CD4-positive, CD25-positive, alpha-beta regulatory T cell (primary cell): ENCODE data around the gene CHCHD3. TPM values are rescaled to one million over a fixed set of nuclear protein-coding genes. Genes with fewer than 3 reads are reported as not detected.

Source experiments
- ATAC-seq, 2 donors: fragments of 150-1000 bp; cut with Tn5 transposase; one replicate each; pipeline ENCODE4 v1.10.0; 2021; ENCODE audit warnings: low read depth in 2 of 2, moderate number of reproducible peaks in 2 of 2, moderate library complexity in 1 of 2
- DNase-seq, 3 donors: peaks; one replicate each; pipeline versions ENCODE4 v3.0.0 to v3.0.0-alpha.2; 2012 to 2022; ENCODE audit warnings: mixed read lengths in 1 of 3
- H3K27ac ChIP-seq: one replicate; pipeline ENCODE4 v1.7.0; 2013; ENCODE audit warnings: mild to moderate bottlenecking, low read length; ENCODE audit not compliant: insufficient read depth, poor library complexity, severe bottlenecking
- H3K27me3 ChIP-seq: one replicate; pipeline ENCODE4 v1.7.0; 2013; ENCODE audit warnings: low read length; ENCODE audit not compliant: control insufficient read depth, insufficient read depth
- H3K36me3 ChIP-seq: one replicate; pipeline ENCODE4 v1.7.0; 2013; ENCODE audit warnings: mild to moderate bottlenecking, low read length, moderate library complexity; ENCODE audit not compliant: control insufficient read depth, insufficient read depth
- H3K4me1 ChIP-seq: 2 replicates; pipeline ENCODE4 v1.7.0; 2013; ENCODE audit warnings: mild to moderate bottlenecking, low read length; ENCODE audit not compliant: insufficient read depth, control insufficient read depth, poor library complexity, severe bottlenecking
- H3K4me3 ChIP-seq: one replicate; pipeline ENCODE4 v1.7.0; 2013; ENCODE audit warnings: low read depth, mild to moderate bottlenecking, low read length, moderate library complexity
- H3K9me3 ChIP-seq, 2 experiments: 1 replicate in 1 of 2; 2 replicates in 1 of 2; pipeline ENCODE4 v1.7.0; 2013; ENCODE audit warnings: low read length in 2 of 2, mild to moderate bottlenecking in 1 of 2, moderate library complexity in 1 of 2; ENCODE audit not compliant: control insufficient read depth in 2 of 2
- H3K27ac Mint-ChIP-seq, 3 donors: one replicate each; pipeline ENCODE4 v1.8.0; 2020 to 2022; ENCODE audit warnings: mild to moderate bottlenecking in 3 of 3, mixed read lengths in 3 of 3, moderate library complexity in 2 of 3
- H3K27me3 Mint-ChIP-seq: one replicate; pipeline ENCODE4 v1.8.0; 2022; ENCODE audit warnings: mild to moderate bottlenecking, mixed read lengths
- H3K36me3 Mint-ChIP-seq: one replicate; pipeline ENCODE4 v1.8.0; 2020; ENCODE audit warnings: mixed read lengths
- H3K4me1 Mint-ChIP-seq, 4 donors: one replicate each; pipeline ENCODE4 v1.8.0; 2020 to 2022; ENCODE audit warnings: mixed read lengths in 4 of 4, mild to moderate bottlenecking in 1 of 4
- H3K4me3 Mint-ChIP-seq, 4 donors: one replicate each; pipeline ENCODE4 v1.8.0; 2020 to 2022; ENCODE audit warnings: mild to moderate bottlenecking in 4 of 4, mixed read lengths in 4 of 4, moderate library complexity in 3 of 4
- H3K9me3 Mint-ChIP-seq, 7 donors: one replicate each; pipeline ENCODE4 v1.8.0; 2020 to 2022; ENCODE audit warnings: mixed read lengths in 7 of 7, mild to moderate bottlenecking in 3 of 7, moderate library complexity in 2 of 7
- polyA plus RNA-seq, 4 donors: library from polyadenylated mRNA; unstranded; fragments of 300-500 nt; fragmentation: Illumina TruSeq; gene quantifications; one replicate each; pipeline ENCODE4 v1.2.3, GENCODE V29; 2021
- total RNA-seq: library from RNA; stranded (reverse); gene quantifications from one replicate; pipeline ENCODE4 v1.2.3, GENCODE V29; 2022

The CHCHD3 gene
- total and polyA plus RNA-seq, 5 donors from 2014 or later = 31.5 to 63.2 (median 43.3) TPM

GRCh38 chr7:132739271-132739955 lies 342.5 kb downstream of the CHCHD3 start:
- Mint-ChIP-seq H3K9me3 (peaks cover 0 to 7% (median 4%) of the 10 kb centered on the region in 7 donors), H3K27me3 (peaks cover 12% of the 10 kb centered on the region), H3K4me3 (no peak overlapping the region), H3K36me3 (no peaks in the 10 kb centered on the region), H3K27ac (no peak overlapping the region), H3K4me1 (no peaks in the 10 kb centered on the region)
- ATAC-seq (no peak), DNase-seq (no peak)
- no peaks in the 10 kb centered on the region for H3K36me3 ChIP-seq
- H3K4me3 ChIP-seq = no peak overlapping the region
- H3K27ac ChIP-seq = no peak overlapping the region
- H3K4me1 ChIP-seq = no peaks in the 10 kb centered on the region
- H3K9me3 ChIP-seq = peaks cover 3 to 13% of the 10 kb centered on the region in 2 experiments
- peaks cover 2% of the 10 kb centered on the region for H3K27me3 ChIP-seq

- no peak overlapping the region for H3K27ac ChIP-seq
- Mint-ChIP-seq H3K9me3 (peaks cover 0 to 6% (median 3%) of the 10 kb centered on the region in 7 donors), H3K27ac (peak overlapping the region in 1 of 3 donors; percentile 63), H3K36me3 (no peaks in the 10 kb centered on the region), H3K4me3 (no peak overlapping the region), H3K4me1 (peaks cover 0 to 8% (median 0%) of the 10 kb centered on the region in 4 donors), H3K27me3 (peaks cover 15% of the 10 kb centered on the region)
- H3K27me3 ChIP-seq = peaks cover 2% of the 10 kb centered on the region
- no peak for DNase-seq
- H3K4me1 ChIP-seq = peaks cover 3% of the 10 kb centered on the region
- no peak for ATAC-seq
- no peaks in the 10 kb centered on the region for H3K36me3 ChIP-seq
- H3K9me3 ChIP-seq = peaks cover 0 to 2% of the 10 kb centered on the region in 2 experiments
- H3K4me3 ChIP-seq = no peak overlapping the region
Observed at GRCh38 chr7:132738254-132738653, 343.6 kb downstream of the CHCHD3 start.

- no peak overlapping the region for H3K4me3 ChIP-seq
- H3K36me3 ChIP-seq = no peaks in the 10 kb centered on the region
- ATAC-seq (no peak), DNase-seq (no peak)
- H3K27me3 ChIP-seq = peaks cover 2% of the 10 kb centered on the region
- Mint-ChIP-seq H3K9me3 (peaks cover 0 to 2% (median 0%) of the 10 kb centered on the region in 7 donors), H3K27ac (peak overlapping the region in 1 of 3 donors; percentile 53), H3K4me1 (peaks cover 0 to 9% (median 0%) of the 10 kb centered on the region in 4 donors), H3K36me3 (no peaks in the 10 kb centered on the region), H3K4me3 (no peak overlapping the region), H3K27me3 (peaks cover 19% of the 10 kb centered on the region)
- peaks cover 3% of the 10 kb centered on the region for H3K4me1 ChIP-seq
- no peaks in the 10 kb centered on the region for H3K9me3 ChIP-seq
- H3K27ac ChIP-seq = no peak overlapping the region
Observed at GRCh38 chr7:132735476-132735875, 346.4 kb downstream of the CHCHD3 start.

Other genes with a start within 250 kb of the CHCHD3 start
- 118 TPM for gene EXOC4, start 171.0 kb upstream of the CHCHD3 start, total RNA-seq
- gene EXOC4, start 171.0 kb upstream of the CHCHD3 start, polyA plus RNA-seq = 10 to 100 TPM; 39.1 to 56.0 (median 48.2) TPM